Stimulated activated CD4-positive, alpha-beta T cell treated with anti-CD3 and anti-CD28 coated beads, Interleukin-1b, Interleukin-23, amount 100 ng/mL, for 24 hours (primary cell): ENCODE data around the gene TOPORS.

Experiments
- DNase-seq, 4 experiments: peaks; one replicate each; pipeline ENCODE4 v3.0.0-alpha.2; 2020; ENCODE audit warnings: low read depth in 4 of 4, low spot score in 1 of 4

The TOPORS gene

GRCh38 chr9:32508728-32509127, 43.7 kb downstream of the TOPORS start:
- DNase-seq: no peak

GRCh38 chr9:32503008-32503407, 49.4 kb downstream of the TOPORS start:
- DNase-seq: no peak

GRCh38 chr9:32502464-32502863, 49.9 kb downstream of the TOPORS start:
- no peak for DNase-seq

- DNase-seq: no peak
Observed at GRCh38 chr9:32501868-32502267, 50.5 kb downstream of the TOPORS start.

GRCh38 chr9:32500768-32501167, 51.6 kb downstream of the TOPORS start:
- no peak for DNase-seq

GRCh38 chr9:32497921-32498320, 54.5 kb downstream of the TOPORS start:
- DNase-seq: no peak

- no peak for DNase-seq
Observed at GRCh38 chr9:32490601-32491000, 61.8 kb downstream of the TOPORS start.
